HCT116 (cell line): ENCODE results near the gene GRIK2.

Source experiments
- CTCF ChIP-seq, 3 experiments: fragments of 200-600 bp in 1 of 3; sonication (generic) in 1 of 3; IDR thresholded peaks in 2 of 3; conservative IDR thresholded peaks in 1 of 3; 2 replicates each; pipeline ENCODE4 v1.5.1; 2012 to 2017; ENCODE audit warnings: low read depth in 2 of 3, low read length in 2 of 3, antibody characterized with exemption in 1 of 3, borderline replicate concordance in 1 of 3, control low read depth in 1 of 3, mild to moderate bottlenecking in 1 of 3, mixed read lengths in 1 of 3, mixed run types in 1 of 3, moderate library complexity in 1 of 3; ENCODE audit not compliant: insufficient read depth in 1 of 3
- EGR1 ChIP-seq: IDR thresholded peaks from 2 replicates; pipeline ENCODE4 v1.6.1; 2012; ENCODE audit warnings: low read depth
- ELF1 ChIP-seq: IDR thresholded peaks from 2 replicates; pipeline ENCODE4 v1.6.1; 2012; ENCODE audit warnings: low read depth, borderline replicate concordance
- EZH2phosphoT487 ChIP-seq: fragments of 200-600 bp; IDR thresholded peaks from 2 replicates; pipeline ENCODE4 v1.6.1; 2018; ENCODE audit warnings: antibody characterized with exemption, borderline replicate concordance
- MAX ChIP-seq: IDR thresholded peaks from 2 replicates; pipeline ENCODE4 v1.6.1; 2012
- POLR2AphosphoS5 ChIP-seq: IDR thresholded peaks from 2 replicates; pipeline ENCODE4 v1.6.1; 2011; ENCODE audit warnings: mild to moderate bottlenecking, low read depth, low read length, moderate library complexity
- SP1 ChIP-seq: IDR thresholded peaks from 2 replicates; pipeline ENCODE4 v1.6.1; 2012; ENCODE audit warnings: low read depth
- SRF ChIP-seq: IDR thresholded peaks from 2 replicates; pipeline ENCODE4 v1.6.1; 2012; ENCODE audit warnings: low read depth

GRCh38 chr6:101352316-101352715 lies 41.2 kb upstream of the GRIK2 start:
- TF ChIP-seq CTCF (IDR thresholded peaks at IDR 0.05 in 2 of 3, conservative IDR thresholded peaks at IDR 0.05 in 1 of 3; ENCODE audit: borderline replicate concordance in 1 of 3, insufficient read depth in 1 of 3, low read depth in 2 of 3, low read length in 2 of 3) (no peak), SRF (no peak), EGR1 (no peak), EZH2phosphoT487 (no peak), ELF1 (no peak), POLR2AphosphoS5 (no peak), MAX (no peak), SP1 (no peak)
